HCEC 1CT (cell line): ENCODE data around the gene LCN12.

Experiments used
- DNase-seq: peaks from one replicate; pipeline ENCODE4 v3.0.0-alpha.2; 2017

The LCN12 gene

GRCh38 chr9:136945333-136946227 is 6.5 kb upstream of the LCN12 start:
- no peak for DNase-seq

GRCh38 chr9:136946228-136947027 is 5.6 kb upstream of the LCN12 start:
- no peak for DNase-seq

GRCh38 chr9:136947028-136947891 is 4.8 kb upstream of the LCN12 start:
- no peak for DNase-seq

- no peak for DNase-seq
Observed at GRCh38 chr9:136947955-136948510, 4.0 kb upstream of the LCN12 start.

GRCh38 chr9:136949239-136949816 is 2.7 kb upstream of the LCN12 start:
- DNase-seq = no peak

GRCh38 chr9:136949817-136950655 is 2.0 kb upstream of the LCN12 start:
- DNase-seq = peak; percentile 57

- no peak for DNase-seq
Observed at GRCh38 chr9:136950656-136951276, 1.3 kb upstream of the LCN12 start.

- no peak for DNase-seq
Observed at GRCh38 chr9:136952321-136952850, 313 bp downstream of the LCN12 start.

GRCh38 chr9:136952876-136953770 is 1.1 kb downstream of the LCN12 start:
- DNase-seq = no peak

GRCh38 chr9:136953771-136954269 is 1.7 kb downstream of the LCN12 start:
- DNase-seq = no peak

- DNase-seq = no peak
Observed at GRCh38 chr9:136954270-136955083, 2.4 kb downstream of the LCN12 start.

- DNase-seq = no peak
Observed at GRCh38 chr9:136955202-136955942, 3.3 kb downstream of the LCN12 start.

GRCh38 chr9:136955943-136956335 is 3.9 kb downstream of the LCN12 start:
- no peak for DNase-seq

GRCh38 chr9:136956604-136957003 is 4.5 kb downstream of the LCN12 start:
- DNase-seq = no peak

- DNase-seq = no peak
Observed at GRCh38 chr9:136957461-136957860, 5.4 kb downstream of the LCN12 start.

GRCh38 chr9:136957901-136958300 is 5.8 kb downstream of the LCN12 start:
- DNase-seq = no peak

GRCh38 chr9:136958473-136958872 is 6.4 kb downstream of the LCN12 start:
- DNase-seq = no peak
